Neutrophil (primary cell): Measurements from ENCODE around the gene BMPER.

Source experiments
- H3K27ac ChIP-seq: fragments of 200-600 bp; sonication (generic); 2 replicates; pipeline ENCODE4 v1.5.1; 2016; ENCODE audit warnings: mild to moderate bottlenecking, moderate library complexity
- H3K27me3 ChIP-seq: fragments of 200-600 bp; sonication (generic); 2 replicates; pipeline ENCODE4 v1.6.0; 2016; ENCODE audit warnings: mild to moderate bottlenecking
- H3K36me3 ChIP-seq: fragments of 200-600 bp; sonication (generic); 2 replicates; pipeline ENCODE4 v1.5.1; 2017
- H3K4me1 ChIP-seq, 2 experiments: fragments of 200-600 bp in 1 of 2; sonication (generic) in 1 of 2; 1 replicate in 1 of 2; 2 replicates in 1 of 2; pipeline versions ENCODE4 v1.5.1 to v1.6.1; 2013 to 2016; ENCODE audit warnings: low read depth in 1 of 2, low read length in 1 of 2, mild to moderate bottlenecking in 1 of 2, moderate library complexity in 1 of 2; ENCODE audit not compliant: control insufficient read depth in 1 of 2, insufficient read depth in 1 of 2
- H3K4me3 ChIP-seq, 2 experiments: fragments of 200-600 bp in 1 of 2; sonication (generic) in 1 of 2; 1 replicate in 1 of 2; 2 replicates in 1 of 2; pipeline ENCODE4 v1.5.1; 2013 to 2016; ENCODE audit warnings: low read depth in 1 of 2, low read length in 1 of 2, mild to moderate bottlenecking in 1 of 2, moderate library complexity in 1 of 2
- H3K9me3 ChIP-seq: fragments of 200-600 bp; sonication (generic); 2 replicates; pipeline ENCODE4 v1.5.1; 2016
- CTCF ChIP-seq: fragments of 200-600 bp; sonication (generic); IDR thresholded peaks from 2 replicates; pipeline ENCODE4 v1.5.1; 2016; ENCODE audit warnings: antibody characterized with exemption

Gene BMPER

GRCh38 chr7:34138483-34138882 is 233.1 kb downstream of the BMPER start:
- Histone ChIP-seq H3K4me1 (no peaks in the 10 kb centered on the region), H3K4me3 (no peak overlapping the region)

GRCh38 chr7:34139086-34139485 is 233.7 kb downstream of the BMPER start:
- Histone ChIP-seq H3K9me3 (no peaks in the 10 kb centered on the region), H3K36me3 (no peaks in the 10 kb centered on the region), H3K27ac (no peak overlapping the region), H3K4me1 (no peaks in the 10 kb centered on the region), H3K4me3 (no peak overlapping the region), H3K27me3 (no peaks in the 10 kb centered on the region)
- no peak for TF ChIP-seq CTCF

More at GRCh38 chr7:34138483-34138882, 233.1 kb downstream of the BMPER start:
- Histone ChIP-seq H3K27ac (no peak overlapping the region), H3K9me3 (no peaks in the 10 kb centered on the region), H3K36me3 (no peaks in the 10 kb centered on the region), H3K27me3 (no peaks in the 10 kb centered on the region)
- no peak for TF ChIP-seq CTCF

DNA sequence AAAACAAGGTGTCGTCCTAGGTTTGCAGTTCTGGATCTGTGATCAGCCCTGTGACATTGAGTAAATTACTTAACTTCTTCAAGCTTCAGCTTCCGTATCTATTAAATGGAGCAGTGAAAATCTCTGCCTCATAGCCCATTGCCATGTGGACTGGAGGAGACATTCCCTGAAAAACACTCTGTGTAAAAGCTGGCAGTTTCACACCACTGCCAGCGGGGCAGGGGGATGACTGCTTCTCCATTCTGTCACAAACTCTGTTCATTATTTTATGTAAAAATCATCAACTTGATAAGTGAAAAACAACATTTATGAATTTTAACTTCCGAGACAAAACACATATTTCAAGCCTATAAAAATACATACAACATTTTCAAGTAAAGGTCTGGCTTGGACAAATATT is 234.7 kb downstream of the BMPER start:
- no peaks in the 10 kb centered on the region for H3K4me1 ChIP-seq
- TF ChIP-seq CTCF, result no peak
- no peak overlapping the region for H3K4me3 ChIP-seq
- H3K27me3 ChIP-seq, result no peaks in the 10 kb centered on the region
- H3K36me3 ChIP-seq, result no peaks in the 10 kb centered on the region
- H3K9me3 ChIP-seq, result no peaks in the 10 kb centered on the region
- no peak overlapping the region for H3K27ac ChIP-seq

- H3K4me1 ChIP-seq, result no peaks in the 10 kb centered on the region
- no peaks in the 10 kb centered on the region for H3K9me3 ChIP-seq
- H3K27me3 ChIP-seq, result no peaks in the 10 kb centered on the region
- no peak overlapping the region for H3K27ac ChIP-seq
- no peaks in the 10 kb centered on the region for H3K36me3 ChIP-seq
- no peak overlapping the region for H3K4me3 ChIP-seq
- no peak for TF ChIP-seq CTCF
Observed at GRCh38 chr7:34143402-34143801, 238.1 kb downstream of the BMPER start.

DNA sequence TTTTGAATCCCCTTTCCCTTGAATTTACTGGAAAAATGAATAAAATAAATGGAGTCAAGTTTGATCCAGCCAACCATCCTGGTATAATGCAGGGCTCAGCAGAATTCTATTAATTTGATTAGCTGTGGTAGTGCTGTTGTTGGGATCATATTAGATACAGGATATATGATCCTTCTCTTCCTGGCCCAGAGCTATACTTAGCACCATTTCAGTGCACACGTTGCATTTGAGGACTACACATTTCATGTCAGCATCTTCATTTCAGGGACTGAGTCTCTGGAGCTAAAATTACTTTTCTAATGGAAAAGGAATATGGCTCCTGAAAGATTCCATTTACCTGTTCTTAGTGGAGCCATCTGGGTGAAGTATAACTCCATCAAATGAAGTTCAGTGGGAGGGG is 240.3 kb downstream of the BMPER start:
- H3K4me1 ChIP-seq, result no peaks in the 10 kb centered on the region

More for the DNA sequence above, 240.3 kb downstream of the BMPER start:
- TF ChIP-seq CTCF, result no peak
- Histone ChIP-seq H3K36me3 (no peaks in the 10 kb centered on the region), H3K9me3 (no peaks in the 10 kb centered on the region), H3K4me3 (no peak overlapping the region), H3K27ac (no peak overlapping the region), H3K27me3 (no peaks in the 10 kb centered on the region)
